Measurements from ENCODE around the gene SCFD1. TPM values are rescaled to one million over a fixed set of nuclear protein-coding genes. Genes with fewer than 3 reads are reported as not detected.
"Not testable (repeated sequence)": the region's sequence is repeated elsewhere in the genome, so short reads cannot be mapped to it uniquely, and the experiment has no call there.

Gene SCFD1
- polyA plus RNA-seq, 1 donor from 2014 or later: 60.5 TPM

DNA sequence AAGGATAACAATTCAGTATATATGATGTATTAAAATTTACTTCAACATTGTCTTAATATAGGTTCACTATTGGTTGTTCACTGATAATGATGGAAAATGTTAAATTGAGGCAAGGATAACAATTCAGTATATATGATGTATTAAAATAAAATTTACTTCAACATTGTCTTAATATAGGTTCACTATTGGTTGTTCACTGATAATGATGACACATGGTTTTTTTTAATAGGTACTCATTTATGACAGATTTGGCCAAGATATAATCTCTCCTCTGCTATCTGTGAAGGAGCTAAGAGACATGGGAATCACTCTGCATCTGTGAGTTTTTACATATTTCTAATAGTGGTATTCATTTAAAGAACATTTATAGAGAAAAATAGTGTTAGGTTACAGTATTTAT is 8.1 kb downstream of the SCFD1 start:
- peaks cover 10 to 15% (median 12%) of the 10 kb centered on the region in 3 donors for H3K4me1 Mint-ChIP-seq
- H3K27me3 Mint-ChIP-seq: no peaks in the 10 kb centered on the region
- no peaks in the 10 kb centered on the region for H3K36me3 Mint-ChIP-seq
- H3K4me3 Mint-ChIP-seq: no peak overlapping the region
- no peak overlapping the region for H3K27ac Mint-ChIP-seq
- no peaks in the 10 kb centered on the region for H3K9me3 Mint-ChIP-seq

DNA sequence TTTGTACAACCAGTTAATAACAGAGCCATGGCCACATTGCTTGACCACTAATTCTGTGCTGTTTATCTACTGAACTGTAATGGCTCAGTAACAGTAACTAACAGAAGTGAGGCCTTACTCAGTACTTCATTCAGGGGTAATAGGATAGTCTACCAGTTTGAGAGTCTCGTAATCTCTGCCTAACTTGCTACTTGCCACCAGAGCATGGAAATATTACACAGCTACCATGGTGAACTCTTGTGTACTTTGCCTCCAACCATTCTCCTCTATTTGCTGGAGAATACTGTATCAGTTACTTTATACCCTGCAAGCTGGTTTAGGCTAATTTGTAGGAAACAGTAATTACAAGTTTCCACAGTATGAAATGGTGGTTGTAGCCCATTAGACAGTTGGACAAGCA is 10.6 kb downstream of the SCFD1 start:
- Mint-ChIP-seq H3K27ac (peak overlapping the region in 1 of 3 donors; percentile 35), H3K9me3 (no peaks in the 10 kb centered on the region), H3K4me1 (peaks cover 8 to 13% (median 13%) of the 10 kb centered on the region in 3 donors), H3K36me3 (no peaks in the 10 kb centered on the region), H3K27me3 (no peaks in the 10 kb centered on the region), H3K4me3 (no peak overlapping the region)

DNA sequence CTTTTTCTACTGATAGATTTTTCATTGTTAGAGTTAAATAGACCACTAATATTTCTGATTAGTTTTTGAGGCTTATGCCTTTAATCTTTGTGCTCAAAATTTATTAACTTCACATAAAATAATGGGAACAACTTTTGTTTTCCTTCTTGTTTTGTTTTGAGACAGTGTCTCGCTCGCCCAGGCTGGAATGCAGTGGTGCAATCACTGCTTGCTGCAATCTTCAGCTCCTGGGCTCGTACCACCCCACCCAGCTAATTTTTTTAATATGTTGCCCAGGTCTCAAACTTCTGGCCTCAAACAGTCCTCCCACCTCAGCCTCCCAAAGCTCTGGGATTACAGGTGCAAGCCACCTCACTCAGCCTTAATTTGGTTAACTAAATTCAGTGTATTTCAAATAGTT is 16.8 kb downstream of the SCFD1 start:
- Mint-ChIP-seq H3K4me1 (peaks cover 4 to 6% (median 5%) of the 10 kb centered on the region in 3 donors), H3K4me3 (no peak overlapping the region), H3K36me3 (peaks cover 6% of the 10 kb centered on the region), H3K27me3 (no peaks in the 10 kb centered on the region), H3K9me3 (peaks cover 0 to under 1% (median under 1%) of the 10 kb centered on the region in 3 donors), H3K27ac (peak overlapping the region in 1 of 3 donors; percentile 63)

DNA sequence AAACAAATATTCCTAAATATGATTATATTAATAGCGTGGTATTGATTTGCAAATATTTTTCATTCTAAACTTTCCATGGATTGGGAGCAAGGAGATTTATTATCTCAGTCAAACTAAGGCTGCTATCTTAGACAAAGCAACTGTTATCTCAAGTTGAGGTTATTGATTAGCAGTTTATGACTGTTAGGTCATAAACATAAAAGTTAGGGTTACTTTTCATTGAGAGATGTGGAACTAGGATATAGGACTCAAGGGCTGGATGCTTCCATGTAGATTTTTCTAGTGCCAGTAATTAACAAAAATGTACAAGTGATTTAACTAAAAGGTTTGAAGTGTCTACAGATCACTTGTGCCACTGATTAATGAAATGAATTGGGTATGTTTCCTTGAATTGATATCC is 19.1 kb downstream of the SCFD1 start:
- Mint-ChIP-seq H3K4me1 (peaks cover 0 to 7% (median 6%) of the 10 kb centered on the region in 3 donors), H3K27ac (peak overlapping the region in 1 of 3 donors; percentile 73), H3K27me3 (no peaks in the 10 kb centered on the region), H3K36me3 (peaks cover 12% of the 10 kb centered on the region), H3K9me3 (peaks cover 2 to 17% (median 12%) of the 10 kb centered on the region in 3 donors), H3K4me3 (no peak overlapping the region)

DNA sequence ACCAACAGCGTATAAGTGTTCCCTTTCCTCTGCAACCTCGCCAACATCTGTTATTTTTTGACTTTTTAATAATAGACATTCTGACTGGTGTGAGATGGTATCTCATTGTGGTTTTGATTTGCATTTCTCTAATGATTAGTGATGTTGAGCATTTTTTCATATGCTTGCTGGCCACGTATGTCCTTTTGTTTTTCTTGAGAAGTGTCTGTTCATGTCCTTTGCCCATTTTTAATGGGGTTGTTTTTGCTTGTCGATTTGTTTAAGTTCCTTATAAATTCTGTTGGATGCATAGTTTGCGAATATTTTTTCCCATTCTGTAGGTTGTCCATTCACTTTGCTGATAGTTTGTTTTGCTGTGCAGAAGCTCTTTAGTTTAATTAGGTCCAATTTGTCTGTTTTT is 22.3 kb downstream of the SCFD1 start:
- peaks cover 2 to 17% (median 12%) of the 10 kb centered on the region in 3 donors for H3K9me3 Mint-ChIP-seq
- H3K27ac Mint-ChIP-seq: peak overlapping the region in 1 of 3 donors; percentile 14
- H3K4me3 Mint-ChIP-seq, H3K27me3 Mint-ChIP-seq, H3K4me1 Mint-ChIP-seq: not testable (repeated sequence)
- H3K36me3 Mint-ChIP-seq: peaks cover 12% of the 10 kb centered on the region

DNA sequence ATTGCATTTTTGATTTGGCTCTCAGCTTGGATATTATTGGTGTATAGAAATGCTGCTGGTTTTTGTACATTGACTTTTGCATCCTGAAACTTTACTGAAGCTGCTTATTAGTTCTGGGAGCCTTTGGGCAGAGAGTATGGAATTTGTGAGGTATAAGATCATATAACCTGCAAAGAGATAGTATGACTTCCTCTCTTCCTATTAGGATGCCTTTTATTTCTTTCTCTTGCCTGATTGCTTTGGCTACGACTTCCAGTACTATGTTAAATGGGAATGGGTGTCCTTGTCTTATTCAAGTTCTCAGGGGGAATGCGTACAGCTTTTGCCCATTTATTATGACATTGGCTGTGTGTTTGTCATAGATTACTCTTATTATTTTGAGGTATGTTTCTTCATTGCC is 23.5 kb downstream of the SCFD1 start:
- H3K9me3 Mint-ChIP-seq: peaks cover 2 to 17% (median 12%) of the 10 kb centered on the region in 3 donors
- peaks cover 12% of the 10 kb centered on the region for H3K36me3 Mint-ChIP-seq
- H3K27me3 Mint-ChIP-seq: no peaks in the 10 kb centered on the region
- H3K4me3 Mint-ChIP-seq: peak overlapping the region in 1 of 4 donors; percentile 3
- H3K4me1 Mint-ChIP-seq: peaks cover 0 to 4% (median 1%) of the 10 kb centered on the region in 3 donors
- H3K27ac Mint-ChIP-seq: no peak overlapping the region

DNA sequence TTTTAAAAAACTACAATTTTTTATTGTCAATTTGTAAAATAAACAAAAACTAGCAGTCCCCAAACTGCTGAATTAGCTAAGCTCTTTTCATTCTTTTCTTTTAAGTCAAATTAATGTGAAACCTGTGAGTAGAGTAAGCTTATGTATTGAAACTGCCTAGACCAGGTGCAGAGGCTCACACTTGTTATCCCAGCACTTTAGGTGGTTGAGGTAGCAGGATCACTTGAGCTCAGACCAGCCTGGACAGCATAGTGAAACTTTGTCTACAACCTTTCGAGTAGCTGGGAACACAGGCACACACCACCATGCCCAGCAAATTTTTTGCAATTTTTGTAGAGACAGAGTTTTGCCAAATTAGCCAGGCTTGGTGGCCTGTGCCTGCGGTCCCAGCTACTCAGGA is 26.4 kb downstream of the SCFD1 start:
- Mint-ChIP-seq H3K9me3 (peaks cover 2 to 17% (median 12%) of the 10 kb centered on the region in 3 donors), H3K4me3 (no peak overlapping the region), H3K4me1 (peaks cover 0 to 2% (median 1%) of the 10 kb centered on the region in 3 donors), H3K27me3 (no peaks in the 10 kb centered on the region), H3K36me3 (peaks cover 10% of the 10 kb centered on the region), H3K27ac (no peak overlapping the region)

DNA sequence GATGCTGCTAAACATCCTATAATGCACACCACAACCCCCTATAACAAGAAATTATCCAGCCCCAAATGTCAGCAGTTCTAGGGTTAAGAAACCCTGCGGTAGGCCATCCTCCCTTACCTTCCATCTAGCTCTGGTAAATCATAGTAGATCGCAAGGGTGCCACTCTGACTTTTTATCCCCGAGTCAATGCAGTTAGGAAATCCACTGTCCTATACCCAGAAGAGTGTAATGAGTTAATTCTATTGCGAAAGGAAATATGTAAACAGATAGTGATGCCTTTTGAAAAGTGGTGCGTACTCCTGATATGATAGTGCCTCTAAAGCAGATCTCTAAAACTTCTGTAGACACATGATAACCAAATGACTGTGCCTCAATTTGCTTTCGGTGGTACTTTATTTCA is 29.8 kb downstream of the SCFD1 start:
- peaks cover 4% of the 10 kb centered on the region for H3K36me3 Mint-ChIP-seq
- no peaks in the 10 kb centered on the region for H3K4me1 Mint-ChIP-seq
- H3K9me3 Mint-ChIP-seq: no peaks in the 10 kb centered on the region
- H3K4me3 Mint-ChIP-seq: no peak overlapping the region
- no peak overlapping the region for H3K27ac Mint-ChIP-seq
- H3K27me3 Mint-ChIP-seq: no peaks in the 10 kb centered on the region

DNA sequence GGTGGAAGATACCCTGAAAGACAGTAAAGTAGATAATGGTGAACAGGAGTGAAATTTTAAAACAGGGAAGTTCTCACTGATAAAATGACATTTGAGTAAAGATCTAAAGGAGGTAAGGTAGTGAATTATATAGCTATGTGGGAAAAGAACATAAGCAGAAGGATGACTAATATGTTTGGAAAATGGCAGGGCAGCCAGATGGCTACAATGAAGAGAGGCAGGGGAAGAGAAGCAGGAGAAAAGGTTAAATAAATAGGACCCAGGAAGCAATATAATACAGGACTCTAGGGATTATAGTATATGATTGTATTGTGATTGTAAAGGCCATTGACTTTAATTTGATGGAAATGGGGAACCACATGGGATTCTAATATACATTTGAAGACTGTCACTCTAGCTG is 33.0 kb downstream of the SCFD1 start:
- H3K4me3 Mint-ChIP-seq: no peak overlapping the region
- no peaks in the 10 kb centered on the region for H3K27me3 Mint-ChIP-seq
- H3K4me1 Mint-ChIP-seq: no peaks in the 10 kb centered on the region
- no peaks in the 10 kb centered on the region for H3K36me3 Mint-ChIP-seq
- no peaks in the 10 kb centered on the region for H3K9me3 Mint-ChIP-seq
- no peak overlapping the region for H3K27ac Mint-ChIP-seq

DNA sequence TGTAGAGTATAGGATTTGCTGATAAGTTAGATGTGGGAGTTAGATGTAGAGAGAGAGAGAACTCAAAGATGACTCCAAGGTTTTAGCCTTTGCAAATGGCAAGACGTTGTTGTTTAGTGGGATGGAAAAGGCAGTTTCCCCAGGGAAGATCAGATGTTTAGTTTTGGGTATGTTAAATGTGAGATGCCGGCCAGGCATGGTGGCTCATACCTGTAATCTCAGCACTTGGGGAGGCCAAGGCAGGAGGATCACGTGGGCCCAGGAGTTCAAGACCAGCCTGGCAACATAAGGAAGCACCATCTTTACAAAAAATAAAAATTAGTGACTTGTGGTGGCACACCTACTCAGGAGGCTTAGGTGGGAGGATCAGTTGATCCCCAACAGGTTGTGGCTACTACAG is 33.5 kb downstream of the SCFD1 start:
- Mint-ChIP-seq H3K36me3 (peaks cover under 1% of the 10 kb centered on the region), H3K27me3 (no peaks in the 10 kb centered on the region), H3K9me3 (no peaks in the 10 kb centered on the region), H3K27ac (no peak overlapping the region), H3K4me1 (no peaks in the 10 kb centered on the region), H3K4me3 (no peak overlapping the region)

DNA sequence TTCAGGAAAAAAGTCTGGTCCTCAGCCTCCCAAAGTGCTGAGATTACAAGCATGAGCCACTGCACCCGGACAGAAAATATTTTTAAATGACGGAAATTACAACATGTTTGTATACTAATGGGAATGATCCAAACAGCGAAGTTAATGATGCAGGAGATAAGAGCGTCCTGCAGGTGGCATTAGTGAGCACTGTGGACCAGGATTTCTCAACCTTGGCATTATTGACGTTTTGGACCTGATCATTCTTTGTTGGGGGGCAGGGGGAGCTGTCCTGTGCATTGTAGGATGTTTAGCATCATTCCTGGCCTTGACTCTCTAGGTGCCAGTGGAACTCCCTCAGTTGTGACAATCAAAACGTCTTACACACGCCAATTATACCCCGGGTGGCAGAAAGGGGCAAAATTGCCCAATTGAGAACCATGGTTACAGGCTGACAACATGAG is 34.1 kb downstream of the SCFD1 start:
- Mint-ChIP-seq H3K9me3 (no peaks in the 10 kb centered on the region), H3K4me3 (no peak overlapping the region), H3K36me3 (peaks cover 2% of the 10 kb centered on the region), H3K4me1 (no peaks in the 10 kb centered on the region), H3K27me3 (no peaks in the 10 kb centered on the region), H3K27ac (no peak overlapping the region)

DNA sequence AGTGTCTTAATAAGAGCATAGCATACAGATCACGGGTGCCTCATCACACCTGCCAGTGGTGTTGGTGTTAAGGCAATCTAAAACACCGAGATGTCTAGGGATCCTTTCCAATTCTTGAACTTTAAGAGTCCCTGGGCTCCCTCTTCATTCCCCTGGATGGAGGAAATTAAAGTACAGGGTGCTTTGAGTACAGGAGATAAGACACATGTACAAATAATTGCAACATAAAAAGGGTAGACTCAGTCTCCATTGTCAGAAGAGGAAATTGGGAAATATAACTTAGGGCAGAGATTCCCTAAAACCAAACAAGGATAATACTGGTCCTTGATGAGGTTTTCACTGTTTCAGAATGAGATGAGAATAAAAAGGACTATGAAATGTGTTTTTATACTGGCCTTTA is 34.9 kb downstream of the SCFD1 start:
- H3K27ac Mint-ChIP-seq: no peak overlapping the region

DNA sequence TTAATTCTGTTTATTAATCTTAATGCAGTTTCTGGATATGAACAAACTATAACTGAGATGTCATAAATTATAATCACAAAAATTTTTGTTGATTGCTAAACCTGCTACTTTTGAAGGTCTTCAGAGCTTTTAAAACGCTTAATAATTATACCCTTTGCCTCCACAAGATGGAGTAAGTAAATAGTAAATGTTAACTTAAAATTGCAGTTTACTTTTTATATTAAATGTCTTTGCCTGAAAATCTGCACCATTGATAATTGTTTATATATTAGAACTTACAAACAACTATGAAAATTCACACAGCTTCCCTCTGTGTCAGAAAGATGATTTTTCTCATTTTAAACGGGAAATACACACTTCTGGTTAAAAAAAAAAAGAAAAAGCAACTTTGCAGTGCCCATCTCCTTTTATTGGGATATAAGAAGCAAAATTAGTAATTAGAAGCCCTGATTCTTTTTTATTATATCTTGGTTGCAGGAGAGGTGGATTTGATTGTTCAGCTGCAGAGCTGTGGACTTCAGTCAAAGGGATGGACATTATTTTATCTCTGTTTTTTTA is 35.6 kb downstream of the SCFD1 start:
- H3K27ac Mint-ChIP-seq: no peak overlapping the region
- no peak overlapping the region for H3K4me3 Mint-ChIP-seq
- no peaks in the 10 kb centered on the region for H3K9me3 Mint-ChIP-seq
- H3K36me3 Mint-ChIP-seq: peaks cover 2% of the 10 kb centered on the region
- no peaks in the 10 kb centered on the region for H3K27me3 Mint-ChIP-seq
- peaks cover 0 to 2% (median 1%) of the 10 kb centered on the region in 3 donors for H3K4me1 Mint-ChIP-seq

More for the DNA sequence above, 34.9 kb downstream of the SCFD1 start:
- Mint-ChIP-seq H3K27me3 (no peaks in the 10 kb centered on the region), H3K4me3 (no peak overlapping the region), H3K4me1 (no peaks in the 10 kb centered on the region), H3K36me3 (peaks cover 2% of the 10 kb centered on the region), H3K9me3 (no peaks in the 10 kb centered on the region)

DNA sequence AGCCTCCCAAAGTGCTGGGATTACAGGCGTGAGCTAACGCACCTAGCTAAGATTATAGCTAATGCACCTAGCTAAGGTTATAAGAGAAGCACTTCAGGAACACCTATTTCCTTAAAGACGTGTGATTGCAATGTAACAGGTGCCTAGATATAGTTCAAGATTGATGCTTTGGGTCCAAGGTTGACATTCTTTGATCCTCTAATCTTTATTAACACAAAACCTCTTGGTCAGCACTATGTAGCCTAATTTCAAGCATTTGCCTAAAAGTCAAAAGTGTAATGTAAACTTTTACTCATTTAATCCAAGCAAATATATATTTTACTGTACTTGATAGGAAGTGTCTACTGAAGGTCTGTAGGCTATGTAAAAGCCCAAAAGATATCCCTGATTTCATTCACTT is 36.5 kb downstream of the SCFD1 start:
- Mint-ChIP-seq H3K27ac (no peak overlapping the region), H3K4me3 (no peak overlapping the region), H3K27me3 (no peaks in the 10 kb centered on the region), H3K4me1 (peaks cover 0 to 2% (median 1%) of the 10 kb centered on the region in 3 donors), H3K36me3 (peaks cover 6% of the 10 kb centered on the region), H3K9me3 (no peaks in the 10 kb centered on the region)

DNA sequence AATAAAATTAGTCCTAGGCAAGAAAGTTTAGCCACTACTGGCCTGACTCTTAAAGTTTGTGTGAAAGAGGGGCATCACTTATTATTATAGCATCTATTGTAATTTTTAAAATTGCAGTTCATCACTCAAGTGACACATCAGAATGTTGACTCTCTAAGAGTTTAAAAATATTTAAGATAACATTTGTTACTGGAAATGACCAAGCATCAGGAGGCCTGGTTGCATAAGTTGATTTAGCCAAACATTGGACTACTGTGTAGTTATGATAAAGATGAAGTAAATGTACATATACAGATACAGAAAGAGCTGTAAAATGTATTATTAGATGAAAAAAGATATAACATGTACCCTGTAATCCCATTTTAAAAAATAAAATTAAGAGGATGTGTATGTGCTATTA is 47.5 kb downstream of the SCFD1 start:
- H3K4me3 Mint-ChIP-seq: no peak overlapping the region
- H3K4me1 Mint-ChIP-seq: peaks cover 0 to 2% (median 2%) of the 10 kb centered on the region in 3 donors
- peaks cover 10% of the 10 kb centered on the region for H3K36me3 Mint-ChIP-seq
- peak overlapping the region in 1 of 3 donors; percentile 60 for H3K27ac Mint-ChIP-seq
- H3K9me3 Mint-ChIP-seq: no peaks in the 10 kb centered on the region
- no peaks in the 10 kb centered on the region for H3K27me3 Mint-ChIP-seq

DNA sequence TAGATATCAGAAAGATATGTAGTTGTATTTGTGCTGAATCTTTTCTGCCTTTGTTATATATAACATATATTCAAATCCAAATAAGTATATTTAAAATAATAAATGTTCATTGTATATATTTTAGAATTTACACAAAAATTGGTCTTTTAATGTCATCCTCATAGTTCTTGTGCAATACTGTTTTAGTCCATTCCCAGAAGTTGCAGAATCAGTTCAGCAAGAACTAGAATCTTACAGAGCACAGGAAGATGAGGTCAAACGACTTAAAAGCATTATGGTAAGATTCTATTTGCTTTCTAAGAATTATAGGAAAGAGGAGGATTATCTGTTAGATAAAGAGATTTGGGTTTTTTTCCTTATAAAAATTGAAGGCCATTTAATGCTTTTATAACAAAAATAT is 51.0 kb downstream of the SCFD1 start:
- no peak overlapping the region for H3K4me3 Mint-ChIP-seq
- no peak overlapping the region for H3K27ac Mint-ChIP-seq
- H3K4me1 Mint-ChIP-seq: peaks cover 0 to 2% (median 2%) of the 10 kb centered on the region in 3 donors
- H3K9me3 Mint-ChIP-seq: no peaks in the 10 kb centered on the region
- H3K36me3 Mint-ChIP-seq: peaks cover 8% of the 10 kb centered on the region
- H3K27me3 Mint-ChIP-seq: no peaks in the 10 kb centered on the region
